ENCODE measurements around the gene ARAP3. TPM values are rescaled to one million over a fixed set of nuclear protein-coding genes. Genes with fewer than 3 reads are reported as not detected.

ARAP3 gene
- total and polyA plus RNA-seq, 9 of the 15 experiments (the other 6 are each of a cell fraction or from before 2014, with no cell fraction given): 0.83 to 25.7 (median 6.4) TPM

DNA sequence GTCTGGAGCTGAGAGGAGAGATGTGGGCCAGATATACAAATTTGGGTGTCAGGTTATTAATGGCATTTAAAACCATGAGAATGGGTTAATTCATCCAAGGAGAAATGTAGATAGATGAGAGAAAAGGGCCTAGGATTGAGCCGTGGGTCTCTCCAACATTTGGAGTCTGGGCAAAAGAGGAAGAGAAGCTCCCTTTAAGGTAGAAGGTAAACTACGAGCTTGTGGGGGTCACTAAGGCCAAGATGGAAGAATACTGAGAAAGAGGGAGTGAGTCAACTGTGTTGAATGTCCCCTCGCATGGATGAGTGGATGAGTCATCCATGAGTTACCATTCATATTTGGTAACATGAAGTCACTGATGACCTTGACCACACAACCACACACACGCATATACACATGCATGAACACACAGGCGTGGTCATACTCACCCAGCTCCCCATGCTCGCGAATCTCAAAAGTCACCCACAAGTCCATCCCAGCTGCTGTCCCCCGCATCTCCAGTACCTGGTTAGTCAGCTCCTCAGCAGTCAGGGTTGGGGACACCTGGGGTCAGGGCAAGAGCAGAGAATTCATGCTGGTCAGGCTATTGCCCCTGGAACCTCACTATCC lies 24.0 kb downstream of the ARAP3 start:
- in situ Hi-C loops (cut with MboI): no loop called here
- Histone ChIP-seq H4K20me1 (replicated peaks; ENCODE audit: control insufficient read depth, insufficient read depth, low read length) (no peaks in the 10 kb centered on the region), H3K27me3 (ENCODE audit: control insufficient read depth in 2 of 2, insufficient read depth in 2 of 2, low read length in 2 of 2) (no peaks in the 10 kb centered on the region), H3K4me2 (ENCODE audit: insufficient read depth, low read length) (no peak overlapping the region), H3K36me3 (ENCODE audit: control insufficient read depth, insufficient read depth, low read length) (peaks cover 11% of the 10 kb centered on the region; the same call in 2 of the 3 replicates), H3K27ac (ENCODE audit: extremely low read depth, low read depth, low read length) (peak overlapping the region; percentile 37; the same call in 2 of the 3 replicates), H3K9me3 (replicated peaks; ENCODE audit: control insufficient read depth, insufficient read depth, low read depth, low read length) (no peaks in the 10 kb centered on the region), H3K9me1 (ENCODE audit: control insufficient read depth, insufficient read depth, low read length) (peaks cover 5% of the 10 kb centered on the region), H3K9ac (ENCODE audit: insufficient read depth in 1 of 2, low read depth in 2 of 2, low read length in 2 of 2) (no peak overlapping the region), H3K79me2 (ENCODE audit: control insufficient read depth, insufficient read depth, low read length) (no peaks in the 10 kb centered on the region), H3K4me3 (no peak overlapping the region), H2AFZ (ENCODE audit: low read depth, low read length) (no peak overlapping the region), H3K4me1 (replicated peaks in 1 of 2; ENCODE audit: control insufficient read depth in 2 of 2, insufficient read depth in 2 of 2, low read length in 2 of 2) (peaks cover 0 to 8% of the 10 kb centered on the region in 2 experiments; a peak in 2 of 5 replicates)
- DNase-seq (ENCODE audit: extremely low read depth in 1 of 4, low spot score in 3 of 4) (peak; percentile 39 to 72 (median 54)), FAIRE-seq (peak; percentile 65), ATAC-seq (peak; percentile 53)
- 26% methylated on average over 8 of the region's 8 CpGs for WGBS (ENCODE audit: insufficient coverage, low coverage, missing lambda C conversion rate)
- ChIA-PET CTCF (ENCODE audit: low intra/inter-chr PET ratio) (no interaction called here), POLR2A (interaction anchor here (0.5 to 2.7 kb wide), 4 partner anchors 12 to 466 kb away, joined by 3 to 11 read pairs (median 3); partner anchors contain the start of gene ARAP3)
- BruUV-seq (replicated peaks): no TSS peak
- intact Hi-C loops (cut with micrococcal nuclease): no loop called here
- TF ChIP-seq JUNB (CRISPR knock-in tag; conservative IDR thresholded peaks at IDR 0.05) (peak; percentile 69; the same call in 1 of the 2 replicates), CREM (IDR thresholded peaks at IDR 0.05; ENCODE audit: low read depth) (peak; percentile 58), EHMT2 (IDR thresholded peaks at IDR 0.05) (peak; percentile 84), STAT5A (IDR thresholded peaks at IDR 0.05; ENCODE audit: borderline replicate concordance, low read length) (peak; percentile 39; the same call in 1 of the 2 replicates), ZNF644 (tag; IDR thresholded peaks at IDR 0.05; ENCODE audit: low read depth) (no peak), SMARCE1 (IDR thresholded peaks at IDR 0.05) (peak; percentile 74; the same call in 1 of the 2 replicates), FOSL1 (tag; conservative IDR thresholded peaks at IDR 0.05) (peak; percentile 99), ZNF311 (CRISPR knock-in tag; IDR thresholded peaks at IDR 0.05) (no peak), NFRKB (IDR thresholded peaks at IDR 0.05; ENCODE audit: low read depth) (peak; percentile 32; the same call in 1 of the 2 replicates), JUND (IDR thresholded peaks at IDR 0.05; ENCODE audit: borderline replicate concordance, low read depth, low read length) (peak; percentile 95), JUND (tag; IDR thresholded peaks at IDR 0.05; ENCODE audit: borderline replicate concordance, low read depth, low read length) (peak; percentile 92)
- TF ChIP-seq, protein P1, sequence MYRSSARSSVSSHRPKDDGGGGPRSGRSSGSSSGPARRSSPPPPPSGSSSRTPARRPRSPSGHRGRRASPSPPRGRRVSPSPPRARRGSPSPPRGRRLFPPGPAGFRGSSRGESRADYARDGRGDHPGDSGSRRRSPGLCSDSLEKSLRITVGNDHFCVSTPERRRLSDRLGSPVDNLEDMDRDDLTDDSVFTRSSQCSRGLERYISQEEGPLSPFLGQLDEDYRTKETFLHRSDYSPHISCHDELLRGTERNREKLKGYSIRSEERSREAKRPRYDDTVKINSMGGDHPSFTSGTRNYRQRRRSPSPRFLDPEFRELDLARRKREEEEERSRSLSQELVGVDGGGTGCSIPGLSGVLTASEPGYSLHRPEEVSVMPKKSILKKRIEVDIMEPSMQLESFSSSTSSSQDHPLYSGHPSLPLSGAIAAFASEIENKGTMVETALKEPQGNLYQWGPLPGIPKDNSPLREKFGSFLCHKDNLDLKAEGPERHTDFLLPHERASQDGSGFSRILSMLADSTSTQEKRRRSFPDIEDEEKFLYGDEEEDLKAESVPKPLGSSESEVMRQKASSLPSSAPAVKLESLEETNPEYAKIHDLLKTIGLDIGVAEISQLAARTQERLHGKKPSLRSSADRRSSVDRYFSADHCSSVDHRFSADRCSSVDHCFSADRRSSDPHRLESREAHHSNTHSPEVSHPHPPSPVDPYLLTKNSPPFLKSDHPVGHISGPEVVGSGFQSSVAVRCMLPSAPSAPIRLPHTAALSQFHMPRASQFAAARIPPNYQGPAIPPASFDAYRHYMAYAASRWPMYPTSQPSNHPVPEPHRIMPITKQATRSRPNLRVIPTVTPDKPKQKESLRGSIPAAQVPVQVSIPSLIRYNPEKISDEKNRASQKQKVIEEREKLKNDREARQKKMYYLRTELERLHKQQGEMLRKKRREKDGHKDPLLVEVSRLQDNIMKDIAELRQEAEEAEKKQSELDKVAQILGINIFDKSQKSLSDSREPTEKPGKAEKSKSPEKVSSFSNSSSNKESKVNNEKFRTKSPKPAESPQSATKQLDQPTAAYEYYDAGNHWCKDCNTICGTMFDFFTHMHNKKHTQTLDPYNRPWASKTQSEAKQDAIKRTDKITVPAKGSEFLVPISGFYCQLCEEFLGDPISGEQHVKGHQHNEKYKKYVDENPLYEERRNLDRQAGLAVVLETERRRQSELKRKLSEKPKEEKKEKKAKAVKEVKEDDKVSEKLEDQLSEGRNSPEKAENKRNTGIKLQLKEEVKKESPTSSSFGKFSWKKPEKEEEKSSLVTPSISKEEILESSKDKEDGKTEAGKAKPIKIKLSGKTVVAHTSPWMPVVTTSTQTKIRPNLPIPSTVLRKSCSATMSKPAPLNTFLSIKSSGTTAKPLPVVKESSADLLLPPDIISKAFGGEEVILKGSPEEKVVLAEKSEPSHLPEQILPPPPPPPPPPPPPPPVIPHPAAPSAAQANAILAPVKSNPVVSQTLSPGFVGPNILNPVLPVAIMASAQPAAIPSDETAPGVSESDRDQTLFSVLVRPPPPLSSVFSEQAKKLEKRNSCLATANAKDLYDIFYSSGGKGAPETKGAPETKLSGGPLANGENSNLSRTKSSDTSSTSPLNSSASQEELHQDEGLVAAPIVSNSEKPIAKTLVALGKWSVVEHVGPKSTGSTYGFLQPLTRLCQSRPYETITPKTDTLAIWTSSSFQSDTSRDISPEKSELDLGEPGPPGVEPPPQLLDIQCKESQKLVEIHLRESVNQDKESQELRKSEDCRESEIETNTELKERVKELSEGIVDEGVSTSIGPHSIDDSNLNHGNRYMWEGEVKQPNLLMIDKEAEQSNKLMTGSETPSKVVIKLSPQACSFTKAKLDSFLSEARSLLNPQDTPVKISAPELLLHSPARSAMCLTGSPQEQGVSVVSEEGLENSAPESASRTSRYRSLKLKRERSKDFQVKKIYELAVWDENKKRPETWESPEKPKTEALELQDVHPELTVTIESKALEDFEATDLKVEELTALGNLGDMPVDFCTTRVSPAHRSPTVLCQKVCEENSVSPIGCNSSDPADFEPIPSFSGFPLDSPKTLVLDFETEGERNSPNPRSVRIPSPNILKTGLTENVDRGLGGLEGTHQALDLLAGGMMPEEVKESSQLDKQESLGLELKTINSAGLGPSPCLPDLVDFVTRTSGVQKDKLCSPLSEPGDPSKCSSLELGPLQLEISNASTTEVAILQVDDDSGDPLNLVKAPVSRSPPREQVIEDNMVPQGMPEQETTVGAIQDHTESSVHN (IDR thresholded peaks at IDR 0.05; ENCODE audit: borderline replicate concordance in 1 of 2, low read depth in 1 of 2): peak in 1 of 2 experiments; percentile 27; a peak in 1 of 4 replicates
- TF ChIP-seq, protein P2, sequence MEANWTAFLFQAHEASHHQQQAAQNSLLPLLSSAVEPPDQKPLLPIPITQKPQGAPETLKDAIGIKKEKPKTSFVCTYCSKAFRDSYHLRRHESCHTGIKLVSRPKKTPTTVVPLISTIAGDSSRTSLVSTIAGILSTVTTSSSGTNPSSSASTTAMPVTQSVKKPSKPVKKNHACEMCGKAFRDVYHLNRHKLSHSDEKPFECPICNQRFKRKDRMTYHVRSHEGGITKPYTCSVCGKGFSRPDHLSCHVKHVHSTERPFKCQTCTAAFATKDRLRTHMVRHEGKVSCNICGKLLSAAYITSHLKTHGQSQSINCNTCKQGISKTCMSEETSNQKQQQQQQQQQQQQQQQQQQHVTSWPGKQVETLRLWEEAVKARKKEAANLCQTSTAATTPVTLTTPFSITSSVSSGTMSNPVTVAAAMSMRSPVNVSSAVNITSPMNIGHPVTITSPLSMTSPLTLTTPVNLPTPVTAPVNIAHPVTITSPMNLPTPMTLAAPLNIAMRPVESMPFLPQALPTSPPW (CRISPR knock-in tag; IDR thresholded peaks at IDR 0.05): peak; percentile 19; the same call in 1 of the 2 replicates

Data from K562 (cell line).